Epithelial cell of esophagus (primary cell): ENCODE measurements around the gene SLCO2A1.

Experiments used
- DNase-seq: peaks from one replicate; pipeline ENCODE4 v3.0.0; 2010; ENCODE audit warnings: low read depth
- H3K4me3 ChIP-seq: 2 replicates; pipeline ENCODE4 v1.5.1; 2011; ENCODE audit warnings: mild to moderate bottlenecking, low read length, control low read depth
- TF ChIP-seq, protein P1 (sequence below): IDR thresholded peaks from 2 replicates; pipeline ENCODE4 v1.5.1; 2011; ENCODE audit warnings: low read depth, mild to moderate bottlenecking, low read length, control low read depth, inconsistent platforms; ENCODE audit not compliant: insufficient read depth; ENCODE audit errors: missing control alignments

SLCO2A1 gene

DNA sequence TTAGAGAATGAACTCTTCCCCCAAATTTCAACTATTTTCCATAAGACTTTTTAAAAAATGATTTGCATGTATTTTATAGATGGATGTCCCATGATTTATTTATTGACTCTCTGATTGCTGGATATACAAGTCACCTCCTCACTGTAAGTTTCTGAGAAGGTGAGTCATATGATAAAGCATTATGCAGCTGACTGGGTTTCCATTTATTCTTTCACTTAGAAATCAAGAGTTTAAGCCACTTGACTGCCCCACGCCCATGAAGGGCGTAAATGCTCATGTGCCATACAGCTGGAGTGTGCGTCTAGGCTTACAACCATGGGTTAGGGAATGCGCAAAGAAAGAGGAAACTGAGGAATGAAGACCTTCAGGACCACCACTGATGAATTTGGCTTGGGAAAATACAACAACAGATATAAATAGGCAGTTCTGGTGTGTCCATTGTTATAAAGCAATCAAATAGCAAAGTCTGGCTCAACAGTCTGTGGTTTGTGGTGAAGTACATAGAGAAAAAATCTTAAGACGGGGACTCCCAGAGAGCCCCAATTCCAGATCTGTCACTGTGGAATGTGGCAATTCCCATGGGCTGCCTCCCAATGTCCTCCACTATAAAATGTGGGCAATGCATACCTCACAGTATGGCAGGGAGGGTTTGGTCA is 20.3 kb downstream of the SLCO2A1 start:
- TF ChIP-seq, protein P1, sequence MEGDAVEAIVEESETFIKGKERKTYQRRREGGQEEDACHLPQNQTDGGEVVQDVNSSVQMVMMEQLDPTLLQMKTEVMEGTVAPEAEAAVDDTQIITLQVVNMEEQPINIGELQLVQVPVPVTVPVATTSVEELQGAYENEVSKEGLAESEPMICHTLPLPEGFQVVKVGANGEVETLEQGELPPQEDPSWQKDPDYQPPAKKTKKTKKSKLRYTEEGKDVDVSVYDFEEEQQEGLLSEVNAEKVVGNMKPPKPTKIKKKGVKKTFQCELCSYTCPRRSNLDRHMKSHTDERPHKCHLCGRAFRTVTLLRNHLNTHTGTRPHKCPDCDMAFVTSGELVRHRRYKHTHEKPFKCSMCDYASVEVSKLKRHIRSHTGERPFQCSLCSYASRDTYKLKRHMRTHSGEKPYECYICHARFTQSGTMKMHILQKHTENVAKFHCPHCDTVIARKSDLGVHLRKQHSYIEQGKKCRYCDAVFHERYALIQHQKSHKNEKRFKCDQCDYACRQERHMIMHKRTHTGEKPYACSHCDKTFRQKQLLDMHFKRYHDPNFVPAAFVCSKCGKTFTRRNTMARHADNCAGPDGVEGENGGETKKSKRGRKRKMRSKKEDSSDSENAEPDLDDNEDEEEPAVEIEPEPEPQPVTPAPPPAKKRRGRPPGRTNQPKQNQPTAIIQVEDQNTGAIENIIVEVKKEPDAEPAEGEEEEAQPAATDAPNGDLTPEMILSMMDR, result no peak
- DNase-seq, result peak; percentile 29
- no peak overlapping the region for H3K4me3 ChIP-seq

DNA sequence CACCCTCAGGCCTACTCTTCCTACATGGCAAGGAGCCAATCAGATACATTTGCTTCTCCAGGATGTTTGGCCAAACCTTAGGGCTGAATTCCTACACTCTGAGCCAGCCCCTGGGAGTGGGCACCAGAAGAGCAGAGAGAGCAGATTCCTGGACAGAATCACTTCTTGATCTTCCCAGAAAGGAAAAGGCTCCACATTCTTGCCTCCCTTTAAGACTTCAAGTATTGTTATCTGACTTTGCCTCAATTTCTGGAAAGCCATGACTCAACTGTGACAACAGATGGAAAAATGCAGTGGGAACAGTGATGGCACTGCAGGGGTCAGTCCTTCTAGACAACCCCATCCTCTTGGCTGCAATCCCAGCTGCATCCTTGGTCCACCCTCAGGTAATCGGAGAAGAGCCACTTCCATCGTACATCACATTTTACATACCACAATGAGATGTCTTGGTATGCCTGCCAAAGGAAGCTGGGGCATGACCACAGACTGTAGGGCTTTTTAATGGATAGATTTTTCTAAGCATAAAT is 21.0 kb downstream of the SLCO2A1 start:
- TF ChIP-seq, protein P1, result no peak
- no peak overlapping the region for H3K4me3 ChIP-seq
- DNase-seq, result peak; percentile 56

- H3K4me3 ChIP-seq, result no peak overlapping the region
- TF ChIP-seq, protein P1, result no peak
- DNase-seq, result no peak
Observed at GRCh38 chr3:134007819-134008218, 21.9 kb downstream of the SLCO2A1 start.

DNA sequence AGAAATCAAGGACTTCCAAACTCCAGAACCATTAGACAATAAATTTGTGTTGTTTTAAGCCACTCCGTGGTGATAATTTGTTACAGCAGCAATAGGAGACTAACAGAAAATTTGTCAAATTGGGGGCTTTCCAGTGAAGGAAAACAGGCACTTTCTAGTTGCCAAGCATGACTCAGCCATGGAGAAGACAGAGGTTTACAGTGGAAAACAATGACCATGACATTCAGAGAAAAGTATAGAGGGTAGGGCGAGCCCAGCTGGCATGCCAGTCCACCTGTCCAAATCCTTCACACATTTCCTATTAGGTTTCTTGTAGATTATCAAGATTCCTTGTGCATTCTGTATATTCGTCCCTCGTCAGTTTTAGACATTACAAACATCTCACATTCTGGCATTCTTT is 24.9 kb downstream of the SLCO2A1 start:
- TF ChIP-seq, protein P1, result no peak
- no peak for DNase-seq
- H3K4me3 ChIP-seq, result no peak overlapping the region

DNA sequence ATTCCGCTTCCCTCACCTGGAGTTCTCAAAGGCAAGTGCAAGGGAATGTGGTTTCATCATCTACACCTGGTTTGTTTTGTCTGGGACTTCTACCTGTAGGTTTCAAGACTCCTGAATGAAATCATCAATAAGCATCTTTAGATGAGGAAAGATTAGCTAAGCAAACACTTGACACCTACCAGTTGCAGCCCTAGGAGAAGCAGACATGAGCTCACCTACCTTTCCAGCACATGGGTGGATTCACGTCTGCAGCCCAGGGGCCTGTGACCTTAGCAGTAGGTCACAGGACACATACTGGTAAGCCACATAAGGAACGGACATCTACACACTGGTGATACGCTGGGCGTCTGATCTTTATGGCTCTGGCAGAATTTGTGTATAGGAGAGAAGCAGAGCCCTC is 26.7 kb downstream of the SLCO2A1 start:
- TF ChIP-seq, protein P1, result no peak
- H3K4me3 ChIP-seq, result no peak overlapping the region
- DNase-seq, result peak; percentile 10

- TF ChIP-seq, protein P1, result no peak
- no peak overlapping the region for H3K4me3 ChIP-seq
- DNase-seq, result peak; percentile 14
Observed at GRCh38 chr3:134002306-134002705, 27.4 kb downstream of the SLCO2A1 start.

- no peak overlapping the region for H3K4me3 ChIP-seq
- no peak for DNase-seq
- TF ChIP-seq, protein P1, result no peak
Observed at GRCh38 chr3:134001251-134001650, 28.5 kb downstream of the SLCO2A1 start.
